ENCODE measurements around the gene DRAM1. TPM values are rescaled to one million over a fixed set of nuclear protein-coding genes. Genes with fewer than 3 reads are reported as not detected.
"Not testable (repeated sequence)": the region's sequence is repeated elsewhere in the genome, so short reads cannot be mapped to it uniquely, and the experiment has no call there.

The DRAM1 gene
- total and polyA plus RNA-seq, 4 donors: 4.0 to 5.3 (median 4.6) TPM

- Histone ChIP-seq H3K9me3 (ENCODE audit: control insufficient read depth, insufficient read depth, low read length) (no peaks in the 10 kb centered on the region), H3K36me3 (ENCODE audit: control insufficient read depth, insufficient read depth, low read length) (no peaks in the 10 kb centered on the region), H3K27ac (ENCODE audit: low read depth, low read length) (no peak overlapping the region), H3K4me3 (ENCODE audit: low read depth, low read length) (no peak overlapping the region), H3K27me3 (ENCODE audit: control insufficient read depth, insufficient read depth, low read length) (no peaks in the 10 kb centered on the region), H3K4me1 (ENCODE audit: control insufficient read depth, insufficient read depth, low read length) (no peaks in the 10 kb centered on the region)
- DNase-seq (ENCODE audit: low read depth in 4 of 6, low spot score in 6 of 6): no peak
- WGBS (ENCODE audit: insufficient coverage): 96% methylated on average over 3 of the region's 3 CpGs
Observed at GRCh38 chr12:101858361-101858760, 19.0 kb upstream of the DRAM1 start.

GRCh38 chr12:101859664-101860607 lies 17.4 kb upstream of the DRAM1 start:
- H3K27me3 ChIP-seq (ENCODE audit: control insufficient read depth, insufficient read depth, low read length): no peaks in the 10 kb centered on the region
- H3K36me3 ChIP-seq (ENCODE audit: control insufficient read depth, insufficient read depth, low read length): no peaks in the 10 kb centered on the region
- H3K4me3 ChIP-seq (ENCODE audit: low read depth, low read length): no peak overlapping the region
- DNase-seq (ENCODE audit: low read depth in 4 of 6, low spot score in 6 of 6): no peak
- H3K27ac ChIP-seq (ENCODE audit: low read depth, low read length): no peak overlapping the region
- no peaks in the 10 kb centered on the region for H3K4me1 ChIP-seq (ENCODE audit: control insufficient read depth, insufficient read depth, low read length)
- H3K9me3 ChIP-seq (ENCODE audit: control insufficient read depth, insufficient read depth, low read length): no peaks in the 10 kb centered on the region

GRCh38 chr12:101861688-101862087 lies 15.7 kb upstream of the DRAM1 start:
- H3K4me1 ChIP-seq (ENCODE audit: control insufficient read depth, insufficient read depth, low read length); DNase-seq (ENCODE audit: low read depth in 4 of 6, low spot score in 6 of 6); H3K4me3 ChIP-seq (ENCODE audit: low read depth, low read length); H3K27ac ChIP-seq (ENCODE audit: low read depth, low read length); H3K36me3 ChIP-seq (ENCODE audit: control insufficient read depth, insufficient read depth, low read length); H3K9me3 ChIP-seq (ENCODE audit: control insufficient read depth, insufficient read depth, low read length); H3K27me3 ChIP-seq (ENCODE audit: control insufficient read depth, insufficient read depth, low read length): not testable (repeated sequence)
- WGBS (ENCODE audit: insufficient coverage): no CpG with 5 or more reads among the region's 2 CpGs

GRCh38 chr12:101862245-101862644 lies 15.1 kb upstream of the DRAM1 start:
- WGBS (ENCODE audit: insufficient coverage): 100% methylated on average over 1 of the region's 2 CpGs
- H3K9me3 ChIP-seq (ENCODE audit: control insufficient read depth, insufficient read depth, low read length): no peaks in the 10 kb centered on the region

GRCh38 chr12:101863981-101864380 lies 13.4 kb upstream of the DRAM1 start:
- Histone ChIP-seq H3K36me3 (ENCODE audit: control insufficient read depth, insufficient read depth, low read length) (no peaks in the 10 kb centered on the region), H3K27me3 (ENCODE audit: control insufficient read depth, insufficient read depth, low read length) (no peaks in the 10 kb centered on the region), H3K4me3 (ENCODE audit: low read depth, low read length) (no peak overlapping the region), H3K9me3 (ENCODE audit: control insufficient read depth, insufficient read depth, low read length) (no peaks in the 10 kb centered on the region), H3K27ac (ENCODE audit: low read depth, low read length) (no peak overlapping the region), H3K4me1 (ENCODE audit: control insufficient read depth, insufficient read depth, low read length) (no peaks in the 10 kb centered on the region)
- no peak for DNase-seq (ENCODE audit: low read depth in 4 of 6, low spot score in 6 of 6)

More at GRCh38 chr12:101862245-101862644, 15.1 kb upstream of the DRAM1 start:
- no peak for DNase-seq (ENCODE audit: low read depth in 4 of 6, low spot score in 6 of 6)
- no peaks in the 10 kb centered on the region for H3K36me3 ChIP-seq (ENCODE audit: control insufficient read depth, insufficient read depth, low read length)
- H3K27me3 ChIP-seq (ENCODE audit: control insufficient read depth, insufficient read depth, low read length): no peaks in the 10 kb centered on the region
- no peaks in the 10 kb centered on the region for H3K4me1 ChIP-seq (ENCODE audit: control insufficient read depth, insufficient read depth, low read length)
- H3K4me3 ChIP-seq (ENCODE audit: low read depth, low read length): no peak overlapping the region
- no peak overlapping the region for H3K27ac ChIP-seq (ENCODE audit: low read depth, low read length)

GRCh38 chr12:101866615-101867373 lies 10.6 kb upstream of the DRAM1 start:
- Histone ChIP-seq H3K4me1 (ENCODE audit: control insufficient read depth, insufficient read depth, low read length) (no peaks in the 10 kb centered on the region), H3K36me3 (ENCODE audit: control insufficient read depth, insufficient read depth, low read length) (no peaks in the 10 kb centered on the region), H3K4me3 (ENCODE audit: low read depth, low read length) (no peak overlapping the region), H3K27ac (ENCODE audit: low read depth, low read length) (no peak overlapping the region), H3K9me3 (ENCODE audit: control insufficient read depth, insufficient read depth, low read length) (no peaks in the 10 kb centered on the region), H3K27me3 (ENCODE audit: control insufficient read depth, insufficient read depth, low read length) (no peaks in the 10 kb centered on the region)
- WGBS (ENCODE audit: insufficient coverage): 73% methylated on average over 9 of the region's 13 CpGs
- DNase-seq (ENCODE audit: low read depth in 4 of 6, low spot score in 6 of 6): no peak

- not testable (repeated sequence) for H3K27ac ChIP-seq (ENCODE audit: low read depth, low read length); H3K4me3 ChIP-seq (ENCODE audit: low read depth, low read length); H3K36me3 ChIP-seq (ENCODE audit: control insufficient read depth, insufficient read depth, low read length); H3K27me3 ChIP-seq (ENCODE audit: control insufficient read depth, insufficient read depth, low read length); H3K9me3 ChIP-seq (ENCODE audit: control insufficient read depth, insufficient read depth, low read length); DNase-seq (ENCODE audit: low read depth in 4 of 6, low spot score in 6 of 6); H3K4me1 ChIP-seq (ENCODE audit: control insufficient read depth, insufficient read depth, low read length)
- WGBS (ENCODE audit: insufficient coverage): no CpG with 5 or more reads among the region's 3 CpGs
Observed at GRCh38 chr12:101867619-101868018, 9.8 kb upstream of the DRAM1 start.

GRCh38 chr12:101870925-101871324 lies 6.5 kb upstream of the DRAM1 start:
- no peaks in the 10 kb centered on the region for H3K27me3 ChIP-seq (ENCODE audit: control insufficient read depth, insufficient read depth, low read length)
- no peaks in the 10 kb centered on the region for H3K4me1 ChIP-seq (ENCODE audit: control insufficient read depth, insufficient read depth, low read length)
- H3K27ac ChIP-seq (ENCODE audit: low read depth, low read length): no peak overlapping the region
- no peaks in the 10 kb centered on the region for H3K9me3 ChIP-seq (ENCODE audit: control insufficient read depth, insufficient read depth, low read length)
- no peak overlapping the region for H3K4me3 ChIP-seq (ENCODE audit: low read depth, low read length)
- DNase-seq (ENCODE audit: low read depth in 4 of 6, low spot score in 6 of 6): no peak
- WGBS (ENCODE audit: insufficient coverage): no CpG with 5 or more reads among the region's 1 CpG
- no peaks in the 10 kb centered on the region for H3K36me3 ChIP-seq (ENCODE audit: control insufficient read depth, insufficient read depth, low read length)

GRCh38 chr12:101875162-101875561 lies 2.2 kb upstream of the DRAM1 start:
- WGBS (ENCODE audit: insufficient coverage): 95% methylated on average over 2 of the region's 9 CpGs
- H3K27ac ChIP-seq (ENCODE audit: low read depth, low read length): peak overlapping the region; percentile 47

More at GRCh38 chr12:101875162-101875561, 2.2 kb upstream of the DRAM1 start:
- no peak for DNase-seq (ENCODE audit: low read depth in 4 of 6, low spot score in 6 of 6)
- H3K27me3 ChIP-seq (ENCODE audit: control insufficient read depth, insufficient read depth, low read length): no peaks in the 10 kb centered on the region
- H3K4me1 ChIP-seq (ENCODE audit: control insufficient read depth, insufficient read depth, low read length): peaks cover 11% of the 10 kb centered on the region
- H3K36me3 ChIP-seq (ENCODE audit: control insufficient read depth, insufficient read depth, low read length): no peaks in the 10 kb centered on the region
- H3K9me3 ChIP-seq (ENCODE audit: control insufficient read depth, insufficient read depth, low read length): no peaks in the 10 kb centered on the region
- no peak overlapping the region for H3K4me3 ChIP-seq (ENCODE audit: low read depth, low read length)
